HEK293 (cell line): ENCODE measurements around the gene MNT.
A peak's percentile ranks its signal among the peaks of the same experiment; 100 is the strongest.

Experiments
- CTCF ChIA-PET: fragments of 350-600 bp; formaldehyde crosslinking; extraction: SDS; loops from one replicate; lab custom pipeline; 2021; ENCODE audit warnings: antibody characterized with exemption; lab: Yijun Ruan, JAX
- POLR2A ChIA-PET: fragments of 300-600 bp; formaldehyde crosslinking; extraction: SDS; loops from one replicate; lab custom pipeline; 2020; ENCODE audit warnings: antibody characterized with exemption, inconsistent platforms; lab: Yijun Ruan, JAX
- H3K27ac ChIP-seq: fragments of 200-500 bp; sonication (Bioruptor generic); 2 replicates; pipeline ENCODE4 v1.5.1; 2014; ENCODE audit warnings: low read depth, low read length, control low read depth, inconsistent platforms; ENCODE audit errors: extremely low read depth
- H3K36me3 ChIP-seq, 2 experiments: fragments of 200-500 bp in 1 of 2; sonication (Bioruptor generic) in 1 of 2; 1 replicate in 1 of 2; 2 replicates in 1 of 2; pipeline ENCODE4 v1.5.1; 2014 to 2017; ENCODE audit warnings: inconsistent platforms in 2 of 2, low read length in 2 of 2; ENCODE audit not compliant: control insufficient read depth in 2 of 2, insufficient read depth in 1 of 2
- H3K4me1 ChIP-seq: fragments of 200-500 bp; sonication (Bioruptor generic); 2 replicates; pipeline ENCODE4 v1.5.1; 2014; ENCODE audit warnings: mild to moderate bottlenecking, low read length, inconsistent platforms; ENCODE audit not compliant: control insufficient read depth, insufficient read depth
- H3K4me3 ChIP-seq: 2 replicates; pipeline ENCODE4 v1.5.1; 2011; ENCODE audit warnings: low read depth, mild to moderate bottlenecking, control low read depth, low read length, moderate library complexity
- H3K9me3 ChIP-seq: fragments of 200-500 bp; sonication (Bioruptor generic); 2 replicates; pipeline ENCODE4 v1.5.1; 2014; ENCODE audit warnings: low read depth, low read length, inconsistent platforms; ENCODE audit not compliant: control insufficient read depth, insufficient read depth
- EGR2 ChIP-seq: fragments of 450-650 bp; formaldehyde crosslinking; IDR thresholded peaks from 2 replicates; pipeline ENCODE4 v1.5.1; 2016; ENCODE audit warnings: low read depth, missing biosample characterization, missing genetic modification characterization
- KLF9 ChIP-seq: fragments of 450-650 bp; formaldehyde crosslinking; IDR thresholded peaks from 2 replicates; pipeline ENCODE4 v1.5.1; 2016; ENCODE audit warnings: missing biosample characterization, missing genetic modification characterization, low read depth
- PATZ1 ChIP-seq: fragments of 450-650 bp; formaldehyde crosslinking; IDR thresholded peaks from 2 replicates; pipeline ENCODE4 v1.5.1; 2016; ENCODE audit warnings: missing biosample characterization, missing genetic modification characterization
- SP3 ChIP-seq: fragments of 450-650 bp; formaldehyde crosslinking; IDR thresholded peaks from 2 replicates; pipeline ENCODE4 v1.5.1; 2016; ENCODE audit warnings: missing biosample characterization, missing genetic modification characterization
- SP7 ChIP-seq: fragments of 450-650 bp; formaldehyde crosslinking; IDR thresholded peaks from 2 replicates; pipeline ENCODE4 v1.5.1; 2016; ENCODE audit warnings: missing biosample characterization, missing genetic modification characterization
- ZBTB17 ChIP-seq: fragments of 450-650 bp; formaldehyde crosslinking; IDR thresholded peaks from 2 replicates; pipeline ENCODE4 v1.5.1; 2016; ENCODE audit warnings: missing biosample characterization, missing genetic modification characterization
- ZBTB48 ChIP-seq: fragments of 450-650 bp; formaldehyde crosslinking; IDR thresholded peaks from 2 replicates; pipeline ENCODE4 v1.5.1; 2016; ENCODE audit warnings: missing biosample characterization, missing genetic modification characterization
- ZBTB7A ChIP-seq: fragments of 450-650 bp; formaldehyde crosslinking; IDR thresholded peaks from 2 replicates; pipeline ENCODE4 v1.5.1; 2016; ENCODE audit warnings: low read depth, missing biosample characterization, missing genetic modification characterization
- ZIC2 ChIP-seq: fragments of 450-650 bp; formaldehyde crosslinking; IDR thresholded peaks from 2 replicates; pipeline ENCODE4 v1.5.1; 2016; ENCODE audit warnings: missing biosample characterization, missing genetic modification characterization
- ZNF2 ChIP-seq: fragments of 450-650 bp; formaldehyde crosslinking; IDR thresholded peaks from 2 replicates; pipeline ENCODE4 v1.5.1; 2016; ENCODE audit warnings: missing biosample characterization, missing genetic modification characterization
- ZNF214 ChIP-seq: fragments of 450-650 bp; formaldehyde crosslinking; IDR thresholded peaks from 2 replicates; pipeline ENCODE4 v1.5.1; 2017; ENCODE audit warnings: missing biosample characterization, mild to moderate bottlenecking, missing genetic modification characterization, borderline replicate concordance
- ZNF24 ChIP-seq: fragments of 450-650 bp; formaldehyde crosslinking; IDR thresholded peaks from 2 replicates; pipeline ENCODE4 v1.5.1; 2016; ENCODE audit warnings: missing biosample characterization, missing genetic modification characterization
- ZNF335 ChIP-seq: fragments of 450-650 bp; formaldehyde crosslinking; conservative IDR thresholded peaks from 2 replicates; pipeline ENCODE4 v1.5.1; 2016; ENCODE audit warnings: missing biosample characterization, missing genetic modification characterization
- ZNF426 ChIP-seq: fragments of 450-650 bp; formaldehyde crosslinking; IDR thresholded peaks from 2 replicates; pipeline ENCODE4 v1.5.1; 2017; ENCODE audit warnings: missing biosample characterization, missing genetic modification characterization, mild to moderate bottlenecking, inconsistent platforms, moderate library complexity
- ZNF549 ChIP-seq: fragments of 450-650 bp; IDR thresholded peaks from 2 replicates; pipeline ENCODE4 v1.5.1; 2018; ENCODE audit warnings: missing biosample characterization, missing genetic modification characterization, mild to moderate bottlenecking, inconsistent platforms, moderate library complexity
- ZNF600 ChIP-seq: fragments of 450-650 bp; formaldehyde crosslinking; IDR thresholded peaks from 2 replicates; pipeline ENCODE4 v1.5.1; 2016; ENCODE audit warnings: missing biosample characterization, missing genetic modification characterization
- ZNF629 ChIP-seq: fragments of 450-650 bp; formaldehyde crosslinking; IDR thresholded peaks from 2 replicates; pipeline ENCODE4 v1.5.1; 2017; ENCODE audit warnings: missing biosample characterization, missing genetic modification characterization
- ZSCAN30 ChIP-seq: fragments of 450-650 bp; IDR thresholded peaks from 2 replicates; pipeline ENCODE4 v1.5.1; 2018; ENCODE audit warnings: missing biosample characterization, mild to moderate bottlenecking, missing genetic modification characterization, moderate library complexity
- ZSCAN5A ChIP-seq: fragments of 450-650 bp; formaldehyde crosslinking; IDR thresholded peaks from 2 replicates; pipeline ENCODE4 v1.5.1; 2016; ENCODE audit warnings: missing biosample characterization, missing genetic modification characterization
- TF ChIP-seq, protein P1 (sequence below): fragments of 450-650 bp; formaldehyde crosslinking; IDR thresholded peaks from 2 replicates; pipeline ENCODE4 v1.5.1; 2016; ENCODE audit warnings: missing biosample characterization, missing genetic modification characterization
- TF ChIP-seq, protein P2 (sequence below): fragments of 450-650 bp; formaldehyde crosslinking; IDR thresholded peaks from 2 replicates; pipeline ENCODE4 v1.5.1; 2016; ENCODE audit warnings: missing biosample characterization, missing genetic modification characterization
- TF ChIP-seq, protein P3 (sequence below): fragments of 450-650 bp; formaldehyde crosslinking; IDR thresholded peaks from 2 replicates; pipeline ENCODE4 v1.5.1; 2017; ENCODE audit warnings: missing biosample characterization, missing genetic modification characterization

The MNT gene

GRCh38 chr17:2338315-2338657 lies 62.6 kb downstream of the MNT start:
- ChIA-PET CTCF (interaction anchor here (0.7 to 10.9 kb wide), 4 partner anchors 11 to 208 kb away, joined by 4 to 110 read pairs (median 6); no protein-coding TSS in a partner anchor), POLR2A (interaction anchor here (0.6 to 4.0 kb wide), 6 partner anchors 9 to 292 kb away, joined by 3 to 49 read pairs (median 18); partner anchors contain the start of genes SMG6 and SRR)
- peak overlapping the region; percentile 56 for H3K4me3 ChIP-seq
- peaks cover 14% of the 10 kb centered on the region for H3K4me1 ChIP-seq
- no peaks in the 10 kb centered on the region for H3K9me3 ChIP-seq
- H3K27ac ChIP-seq, result peak overlapping the region; percentile 48; the same call in 1 of the 2 replicates
- no peak for TF ChIP-seq ZNF426 (tag by site-specific recombination)
- TF ChIP-seq ZNF600 (tag by site-specific recombination), result no peak
- TF ChIP-seq, protein P1, sequence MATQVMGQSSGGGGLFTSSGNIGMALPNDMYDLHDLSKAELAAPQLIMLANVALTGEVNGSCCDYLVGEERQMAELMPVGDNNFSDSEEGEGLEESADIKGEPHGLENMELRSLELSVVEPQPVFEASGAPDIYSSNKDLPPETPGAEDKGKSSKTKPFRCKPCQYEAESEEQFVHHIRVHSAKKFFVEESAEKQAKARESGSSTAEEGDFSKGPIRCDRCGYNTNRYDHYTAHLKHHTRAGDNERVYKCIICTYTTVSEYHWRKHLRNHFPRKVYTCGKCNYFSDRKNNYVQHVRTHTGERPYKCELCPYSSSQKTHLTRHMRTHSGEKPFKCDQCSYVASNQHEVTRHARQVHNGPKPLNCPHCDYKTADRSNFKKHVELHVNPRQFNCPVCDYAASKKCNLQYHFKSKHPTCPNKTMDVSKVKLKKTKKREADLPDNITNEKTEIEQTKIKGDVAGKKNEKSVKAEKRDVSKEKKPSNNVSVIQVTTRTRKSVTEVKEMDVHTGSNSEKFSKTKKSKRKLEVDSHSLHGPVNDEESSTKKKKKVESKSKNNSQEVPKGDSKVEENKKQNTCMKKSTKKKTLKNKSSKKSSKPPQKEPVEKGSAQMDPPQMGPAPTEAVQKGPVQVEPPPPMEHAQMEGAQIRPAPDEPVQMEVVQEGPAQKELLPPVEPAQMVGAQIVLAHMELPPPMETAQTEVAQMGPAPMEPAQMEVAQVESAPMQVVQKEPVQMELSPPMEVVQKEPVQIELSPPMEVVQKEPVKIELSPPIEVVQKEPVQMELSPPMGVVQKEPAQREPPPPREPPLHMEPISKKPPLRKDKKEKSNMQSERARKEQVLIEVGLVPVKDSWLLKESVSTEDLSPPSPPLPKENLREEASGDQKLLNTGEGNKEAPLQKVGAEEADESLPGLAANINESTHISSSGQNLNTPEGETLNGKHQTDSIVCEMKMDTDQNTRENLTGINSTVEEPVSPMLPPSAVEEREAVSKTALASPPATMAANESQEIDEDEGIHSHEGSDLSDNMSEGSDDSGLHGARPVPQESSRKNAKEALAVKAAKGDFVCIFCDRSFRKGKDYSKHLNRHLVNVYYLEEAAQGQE (tag by site-specific recombination), result peak; percentile 82
- no peak for TF ChIP-seq ZNF629 (tag by site-specific recombination)
- peak; percentile 21; the same call in 1 of the 2 replicates for TF ChIP-seq EGR2 (tag by site-specific recombination)
- 0 out of 2 replicates have a peak, but pooled peaks have one; percentile 23 for TF ChIP-seq ZBTB7A (tag by site-specific recombination)
- TF ChIP-seq ZNF24, result 0 out of 2 replicates have a peak, but pooled peaks have one; percentile 49
- peak; percentile 69; the same call in 1 of the 2 replicates for TF ChIP-seq PATZ1
- 0 out of 2 replicates have a peak, but pooled peaks have one; percentile 4 for TF ChIP-seq SP3 (tag by site-specific recombination)
- TF ChIP-seq ZNF214 (tag by site-specific recombination), result no peak
- TF ChIP-seq ZNF2 (tag by site-specific recombination), result peak; percentile 55; the same call in 1 of the 2 replicates
- peaks cover 22 to 33% of the 10 kb centered on the region in 2 experiments for H3K36me3 ChIP-seq

- Histone ChIP-seq H3K4me3 (peak overlapping the region; percentile 56), H3K36me3 (peaks cover 27 to 35% of the 10 kb centered on the region in 2 experiments), H3K4me1 (peaks cover 14% of the 10 kb centered on the region), H3K9me3 (no peaks in the 10 kb centered on the region), H3K27ac (peak overlapping the region; percentile 87)
- ChIA-PET CTCF (interaction anchor here (0.6 to 10.9 kb wide), 6 partner anchors 12 to 284 kb away, joined by 3 to 110 read pairs (median 4); no protein-coding TSS in a partner anchor), POLR2A (interaction anchor here (0.6 to 4.0 kb wide), 10 partner anchors 9 to 292 kb away, joined by 3 to 49 read pairs (median 6); partner anchors contain the start of genes SMG6 and SRR)
- peak; percentile 96 for TF ChIP-seq KLF9 (tag by site-specific recombination)
- TF ChIP-seq SP3 (tag by site-specific recombination), result peak; percentile 54
- TF ChIP-seq ZSCAN30 (tag by site-specific recombination), result 0 out of 2 replicates have a peak, but pooled peaks have one; percentile 26
- peak; percentile 62; the same call in 1 of the 2 replicates for TF ChIP-seq ZIC2 (tag by site-specific recombination)
- 0 out of 2 replicates have a peak, but pooled peaks have one; percentile 10 for TF ChIP-seq ZBTB17
- TF ChIP-seq, protein P2, sequence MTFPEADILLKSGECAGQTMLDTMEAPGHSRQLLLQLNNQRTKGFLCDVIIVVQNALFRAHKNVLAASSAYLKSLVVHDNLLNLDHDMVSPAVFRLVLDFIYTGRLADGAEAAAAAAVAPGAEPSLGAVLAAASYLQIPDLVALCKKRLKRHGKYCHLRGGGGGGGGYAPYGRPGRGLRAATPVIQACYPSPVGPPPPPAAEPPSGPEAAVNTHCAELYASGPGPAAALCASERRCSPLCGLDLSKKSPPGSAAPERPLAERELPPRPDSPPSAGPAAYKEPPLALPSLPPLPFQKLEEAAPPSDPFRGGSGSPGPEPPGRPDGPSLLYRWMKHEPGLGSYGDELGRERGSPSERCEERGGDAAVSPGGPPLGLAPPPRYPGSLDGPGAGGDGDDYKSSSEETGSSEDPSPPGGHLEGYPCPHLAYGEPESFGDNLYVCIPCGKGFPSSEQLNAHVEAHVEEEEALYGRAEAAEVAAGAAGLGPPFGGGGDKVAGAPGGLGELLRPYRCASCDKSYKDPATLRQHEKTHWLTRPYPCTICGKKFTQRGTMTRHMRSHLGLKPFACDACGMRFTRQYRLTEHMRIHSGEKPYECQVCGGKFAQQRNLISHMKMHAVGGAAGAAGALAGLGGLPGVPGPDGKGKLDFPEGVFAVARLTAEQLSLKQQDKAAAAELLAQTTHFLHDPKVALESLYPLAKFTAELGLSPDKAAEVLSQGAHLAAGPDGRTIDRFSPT (tag by site-specific recombination), result peak; percentile 85
- TF ChIP-seq, protein P3, sequence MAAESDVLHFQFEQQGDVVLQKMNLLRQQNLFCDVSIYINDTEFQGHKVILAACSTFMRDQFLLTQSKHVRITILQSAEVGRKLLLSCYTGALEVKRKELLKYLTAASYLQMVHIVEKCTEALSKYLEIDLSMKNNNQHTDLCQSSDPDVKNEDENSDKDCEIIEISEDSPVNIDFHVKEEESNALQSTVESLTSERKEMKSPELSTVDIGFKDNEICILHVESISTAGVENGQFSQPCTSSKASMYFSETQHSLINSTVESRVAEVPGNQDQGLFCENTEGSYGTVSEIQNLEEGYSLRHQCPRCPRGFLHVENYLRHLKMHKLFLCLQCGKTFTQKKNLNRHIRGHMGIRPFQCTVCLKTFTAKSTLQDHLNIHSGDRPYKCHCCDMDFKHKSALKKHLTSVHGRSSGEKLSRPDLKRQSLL (tag by site-specific recombination), result 0 out of 2 replicates have a peak, but pooled peaks have one; percentile 7
- TF ChIP-seq ZNF335 (tag by site-specific recombination), result peak; percentile 70
- TF ChIP-seq ZBTB48 (tag by site-specific recombination), result peak; percentile 71
- no peak for TF ChIP-seq ZNF549 (tag by site-specific recombination)
- TF ChIP-seq SP7 (tag by site-specific recombination), result peak; percentile 64
- TF ChIP-seq ZSCAN5A (tag by site-specific recombination), result no peak
Observed at GRCh38 chr17:2337544-2338314, 63.1 kb downstream of the MNT start.
